ENCODE measurements around the gene CRYBG1. TPM values are rescaled to one million over a fixed set of nuclear protein-coding genes. Genes with fewer than 3 reads are reported as not detected.

Gene CRYBG1
- total and polyA plus RNA-seq, 2 of the 4 experiments (the other 2 are of a cell fraction) = 0.38 to 1.1 TPM

DNA sequence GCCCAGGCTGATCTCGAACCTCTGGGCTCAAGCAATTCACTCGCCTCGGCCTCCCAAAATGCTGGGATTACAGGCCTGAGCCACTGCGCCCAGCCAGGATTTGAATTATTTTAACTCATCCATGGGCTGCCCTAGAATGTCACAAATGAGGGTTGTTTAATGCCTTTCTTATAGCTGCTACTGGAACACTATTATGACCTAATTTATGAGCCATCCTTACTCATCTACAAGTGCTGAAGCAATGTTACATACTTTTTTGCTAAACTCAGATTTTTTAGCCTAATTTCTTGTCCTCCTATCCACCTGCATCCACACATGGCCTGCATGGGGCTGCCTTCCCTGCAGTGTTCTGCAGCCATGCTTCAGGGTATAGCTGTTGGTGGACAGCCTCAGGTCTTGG, 208.9 kb downstream of the CRYBG1 start:
- BruUV-seq (replicated peaks) = no TSS peak
- Histone ChIP-seq H4K91ac (ENCODE audit: insufficient read depth, low read depth, low read length) (no peak overlapping the region), H2BK15ac (ENCODE audit: low read depth, low read length) (no peak overlapping the region), H3K14ac (replicated peaks; ENCODE audit: low read depth, low read length) (no peak overlapping the region), H3K9me1 (ENCODE audit: insufficient read depth, low read length) (0 out of 2 replicates have a peak, but pooled peaks cover 3% of the 10 kb centered on the region), H3K4me1 (ENCODE audit: control insufficient read depth, insufficient read depth, low read length) (peaks cover 3% of the 10 kb centered on the region), H3K27ac (ENCODE audit: insufficient read depth, low read length) (no peak overlapping the region), H3K18ac (ENCODE audit: low read depth, low read length) (no peak overlapping the region), H4K5ac (ENCODE audit: low read depth, low read length) (no peak overlapping the region), H3K56ac (ENCODE audit: extremely low read depth, insufficient read depth, low read length) (no peak overlapping the region), H3K27me3 (ENCODE audit: control insufficient read depth, insufficient read depth, low read length) (no peaks in the 10 kb centered on the region), H3K23ac (ENCODE audit: low read depth, low read length) (no peak overlapping the region), H3K4me3 (ENCODE audit: insufficient read depth, low read depth, low read length) (no peak overlapping the region), H2BK120ac (ENCODE audit: low read depth, low read length) (no peak overlapping the region), H3K79me1 (ENCODE audit: low read depth in 1 of 2, low read length in 2 of 2) (no peaks in the 10 kb centered on the region), H2AK9ac (replicated peaks; ENCODE audit: low read depth, low read length, poor library complexity) (no peak overlapping the region), H3K36me3 (ENCODE audit: control insufficient read depth, insufficient read depth, low read length) (no peaks in the 10 kb centered on the region), H3K4ac (ENCODE audit: low read depth, low read length) (no peak overlapping the region), H2AK5ac (ENCODE audit: low read depth, low read length) (no peak overlapping the region), H2AFZ (replicated peaks; ENCODE audit: low read length, poor library complexity) (no peak overlapping the region), H3K4me2 (ENCODE audit: low read depth, low read length) (no peak overlapping the region), H3K9me3 (ENCODE audit: control insufficient read depth, insufficient read depth, low read length) (no peaks in the 10 kb centered on the region), H3K9ac (ENCODE audit: low read depth, low read length) (no peak overlapping the region), H2BK5ac (ENCODE audit: low read depth, low read length, poor library complexity, severe bottlenecking) (no peak overlapping the region), H4K20me1 (ENCODE audit: insufficient read depth, low read length) (no peaks in the 10 kb centered on the region), H2BK20ac (ENCODE audit: low read depth, low read length) (no peak overlapping the region), H4K8ac (ENCODE audit: low read depth in 2 of 2, low read length in 2 of 2) (no peak overlapping the region)
- TF ChIP-seq CEBPB (IDR thresholded peaks at IDR 0.05; ENCODE audit: low read depth, low read length) (peak; percentile 78), FOS (IDR thresholded peaks at IDR 0.05; ENCODE audit: low read depth, low read length) (no peak)
- no CpG with 5 or more reads among the region's 4 CpGs for WGBS, 2 experiments (ENCODE audit: extremely low coverage in 2 of 2, insufficient read length in 1 of 2)
- ATAC-seq (ENCODE audit: low read depth) (peak; percentile 21; the same call in 1 of the 2 replicates), DNase-seq (peak; percentile 68)
- intact Hi-C loops (cut with micrococcal nuclease) = no loop called here
- in situ Hi-C loops (cut with MboI; ENCODE audit: low sequenced_read_pairs) = loop anchor here (5.0 to 10.0 kb wide), 3 partner anchors 122 to 415 kb away; no protein-coding TSS in a partner anchor
- CTCF ChIA-PET = interaction anchor here (0.6 kb wide), 2 partner anchors 363 to 410 kb away, joined by 5 read pairs; no protein-coding TSS in a partner anchor
- POLR2A ChIA-PET (ENCODE audit: unreplicated experiment) = no interaction called here
- dilution Hi-C loops (cut with HindIII; ENCODE audit: low sequenced_read_pairs, unreplicated experiment) = loop anchor here (25.0 kb wide), 1 partner anchor 132 kb away; no protein-coding TSS in a partner anchor

Data from IMR-90 (cell line).